GM18499 (cell line): ENCODE data around the gene MAD1L1.
"Not testable (repeated sequence)": the region's sequence is repeated elsewhere in the genome, so short reads cannot be mapped to it uniquely, and the experiment has no call there.

Experiments used
- ATAC-seq: cut with Tn5 transposase; IDR thresholded peaks from one replicate; pipeline ENCODE4 v1.9.1; 2021; ENCODE audit warnings: moderate number of reproducible peaks; ENCODE audit not compliant: insufficient read depth, unreplicated experiment

Gene MAD1L1

DNA sequence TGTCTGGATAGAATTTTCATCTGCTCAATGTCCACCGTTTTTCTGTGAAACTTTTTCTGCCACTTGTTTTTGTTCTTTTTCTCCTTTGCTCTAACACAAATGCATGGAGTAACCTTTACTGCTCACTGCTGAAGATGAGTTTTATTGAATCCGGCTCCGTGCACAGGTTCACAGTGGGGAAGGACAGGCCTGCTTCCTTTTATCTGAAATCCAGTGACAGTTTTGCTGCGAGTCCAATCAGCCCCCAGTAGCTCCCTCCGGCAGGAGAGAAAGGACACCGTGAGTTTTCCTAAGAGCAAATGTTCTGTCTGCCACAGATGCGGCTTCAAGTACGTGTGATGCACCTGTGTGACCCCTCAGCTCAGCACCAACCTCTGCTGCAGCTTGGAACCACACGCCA is 246.8 kb downstream of the MAD1L1 start:
- ATAC-seq, result no peak

DNA sequence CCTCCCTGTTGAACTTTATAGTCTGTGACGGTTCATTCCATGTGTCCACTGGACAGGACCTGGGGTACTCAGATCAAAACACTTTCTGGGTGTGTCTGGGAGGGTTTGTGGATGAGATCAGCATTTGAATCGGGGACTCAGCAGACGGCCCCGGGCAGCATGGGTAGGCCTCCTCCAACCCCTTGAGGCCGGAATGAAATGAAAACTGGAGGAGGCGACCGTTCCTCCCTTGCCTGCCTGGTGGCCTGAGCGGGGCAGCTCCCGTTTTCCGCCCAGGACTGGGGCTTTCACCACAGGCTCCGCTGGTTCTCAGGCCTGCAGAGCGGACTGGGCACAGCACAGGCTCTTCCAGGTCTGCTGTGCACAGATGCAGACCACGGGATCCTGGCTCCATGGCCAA is 247.7 kb downstream of the MAD1L1 start:
- ATAC-seq, result no peak

DNA sequence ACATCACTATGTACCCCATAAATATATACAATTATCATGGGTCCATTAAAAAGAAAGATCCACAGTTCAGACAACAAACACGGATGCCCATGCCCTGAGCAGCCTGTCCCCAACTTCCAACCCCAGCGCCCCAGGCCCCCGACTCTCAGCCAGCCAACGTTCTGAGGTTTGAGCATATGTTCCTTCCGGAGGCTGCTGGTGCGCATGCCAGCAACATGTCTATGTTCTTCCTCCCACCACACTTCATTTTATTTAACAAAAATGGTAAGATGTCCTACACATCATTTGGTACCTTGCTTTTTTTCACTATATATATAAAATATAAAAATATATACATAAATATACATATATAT is 250.9 kb downstream of the MAD1L1 start:
- ATAC-seq, result no peak

DNA sequence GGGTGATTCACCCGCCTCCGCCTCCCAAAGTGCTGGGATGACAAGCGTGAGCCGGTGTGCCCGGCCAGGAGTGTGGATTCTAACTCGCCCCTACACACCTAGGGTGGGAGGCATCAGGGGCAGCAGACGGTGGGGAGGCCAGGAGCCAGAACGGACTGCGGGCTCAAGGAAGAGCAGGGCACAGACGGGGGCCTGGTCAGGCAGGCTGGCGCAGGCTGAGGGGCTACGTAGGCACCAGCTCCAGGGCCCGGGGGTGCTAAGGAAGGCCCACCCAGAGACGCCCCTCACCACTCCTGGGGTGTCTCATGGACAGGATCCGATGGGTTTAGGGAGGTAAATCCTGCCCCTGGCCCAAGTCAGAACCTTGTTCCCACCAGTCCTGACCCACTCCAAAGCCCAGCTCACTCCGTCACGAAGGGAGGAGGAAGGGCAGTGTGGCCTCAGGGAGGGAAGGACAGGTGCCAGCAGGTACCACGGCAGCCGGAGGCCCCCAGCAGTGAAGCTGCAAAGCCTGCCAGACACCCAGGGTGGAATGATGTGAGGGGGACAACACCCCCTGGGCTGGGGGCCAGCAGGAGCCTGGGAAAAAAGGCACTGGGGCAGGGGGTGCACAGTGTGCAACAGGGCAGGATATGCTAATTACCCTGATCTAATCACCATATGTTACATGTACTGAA is 251.4 kb downstream of the MAD1L1 start:
- no peak for ATAC-seq

DNA sequence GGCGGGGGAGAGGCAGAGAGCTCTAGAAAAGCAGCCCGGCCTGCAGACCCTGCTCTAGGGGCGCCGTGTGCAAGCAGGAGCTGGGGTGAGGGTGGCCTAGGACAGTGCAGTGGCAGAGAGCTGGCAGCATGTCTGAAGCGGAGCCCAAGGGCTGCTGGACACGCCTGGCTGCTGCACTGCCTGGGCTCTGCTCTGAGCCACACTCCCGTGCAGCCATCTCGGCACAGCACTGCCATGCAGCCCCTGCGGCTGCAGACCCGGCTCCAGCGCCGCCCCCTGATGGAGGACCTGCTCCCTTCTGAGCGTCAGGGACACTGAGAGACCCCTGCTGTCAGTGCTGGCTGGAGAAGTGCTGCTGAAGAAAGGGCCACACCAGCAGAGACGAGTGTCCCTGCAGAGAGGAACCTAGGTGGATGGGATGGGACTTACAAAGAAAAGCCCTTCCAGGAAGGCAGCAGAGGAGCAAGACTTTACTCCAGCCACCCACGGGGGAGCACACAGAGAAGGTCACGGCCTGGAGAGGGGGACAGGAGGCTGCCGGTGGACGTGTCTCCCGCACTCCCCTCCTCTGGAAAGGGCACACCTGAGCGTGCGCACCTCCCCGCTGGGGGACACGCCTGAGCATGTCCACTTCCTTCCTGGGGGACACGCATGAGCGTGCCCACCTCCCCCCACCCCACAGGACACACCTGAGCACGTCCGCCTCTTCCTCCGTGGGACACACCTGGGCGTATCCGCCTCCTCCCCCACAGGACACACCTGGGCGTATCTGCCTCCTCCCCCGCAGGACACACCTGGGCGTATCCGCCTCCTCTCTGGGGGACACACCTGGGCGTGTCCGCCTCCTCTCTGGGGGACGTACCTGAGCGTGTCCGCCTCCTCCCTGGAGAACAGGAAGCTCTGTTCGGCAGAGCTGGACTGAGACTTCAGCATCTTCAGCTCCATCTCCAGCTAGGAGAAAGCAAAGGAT is 252.9 kb downstream of the MAD1L1 start:
- ATAC-seq, result no peak

DNA sequence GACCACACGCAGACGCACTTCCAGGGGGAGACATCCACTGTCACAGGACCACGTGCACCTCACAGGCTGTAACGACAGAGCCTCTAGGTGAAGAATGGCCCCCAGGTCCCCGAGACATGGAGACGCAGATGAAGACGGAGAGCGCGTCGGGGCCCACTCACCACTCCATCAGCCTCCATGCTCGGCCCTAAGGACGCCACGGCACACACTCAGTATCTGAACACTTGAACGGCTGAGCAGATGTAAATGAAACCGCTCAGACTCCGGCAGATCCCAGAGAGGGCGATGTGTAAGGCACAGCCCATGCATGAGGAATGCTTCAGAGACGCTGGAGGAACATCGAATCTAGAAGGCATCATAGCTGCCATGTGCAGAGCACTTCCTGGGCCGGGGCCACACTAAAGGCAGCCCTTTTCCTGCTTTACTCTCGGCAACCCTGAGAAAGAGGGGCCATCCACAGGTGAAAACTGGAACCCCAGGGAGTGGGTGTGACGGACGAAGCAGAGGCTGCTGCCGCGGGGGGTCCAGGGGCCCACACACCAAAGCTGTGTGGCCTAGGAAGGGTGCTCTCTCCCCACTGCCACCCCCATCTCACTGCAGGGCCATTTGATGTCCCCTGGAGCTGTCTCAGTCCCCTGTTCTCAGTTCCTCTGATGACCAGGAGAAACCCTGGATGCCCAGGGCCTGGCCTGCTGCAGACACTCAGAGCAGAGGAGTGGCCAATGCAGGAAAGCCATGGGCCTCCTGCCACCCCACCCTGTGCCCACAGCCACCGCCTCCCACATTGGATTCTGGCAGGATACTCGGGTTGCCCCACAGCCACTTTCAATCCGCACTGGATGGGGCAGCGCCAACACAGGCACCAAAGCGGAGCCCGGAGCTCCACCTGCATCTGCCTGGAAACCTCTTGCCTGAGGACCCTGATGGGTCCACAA is 253.8 kb downstream of the MAD1L1 start:
- ATAC-seq, result no peak

DNA sequence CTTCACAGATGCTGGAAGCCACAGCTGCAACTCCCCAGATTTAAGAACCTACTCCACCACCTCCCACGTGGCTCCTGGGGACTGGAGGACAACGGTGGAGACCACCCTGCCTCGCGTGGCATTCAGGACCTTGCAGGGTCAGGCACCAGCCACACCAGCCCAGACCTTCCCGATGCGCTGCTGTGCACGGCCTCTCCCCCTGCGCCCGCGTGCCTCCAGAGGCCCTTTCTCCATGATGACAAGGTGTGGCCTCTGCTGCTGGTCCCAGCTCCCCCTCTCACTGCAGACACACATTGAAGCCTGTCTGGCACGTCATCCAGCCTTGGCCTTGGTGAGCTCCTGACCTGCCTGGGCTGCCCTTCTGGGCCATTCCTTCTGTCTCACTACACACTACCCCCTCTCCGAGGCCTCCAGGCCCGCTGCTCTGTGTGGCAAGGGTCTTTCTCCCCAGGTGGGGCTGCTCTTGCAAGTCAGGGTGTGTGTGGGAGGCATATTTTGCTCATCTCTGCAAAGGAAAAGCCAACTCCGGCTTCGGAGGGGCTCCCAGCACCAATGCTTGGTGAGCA is 254.8 kb downstream of the MAD1L1 start:
- no peak for ATAC-seq

DNA sequence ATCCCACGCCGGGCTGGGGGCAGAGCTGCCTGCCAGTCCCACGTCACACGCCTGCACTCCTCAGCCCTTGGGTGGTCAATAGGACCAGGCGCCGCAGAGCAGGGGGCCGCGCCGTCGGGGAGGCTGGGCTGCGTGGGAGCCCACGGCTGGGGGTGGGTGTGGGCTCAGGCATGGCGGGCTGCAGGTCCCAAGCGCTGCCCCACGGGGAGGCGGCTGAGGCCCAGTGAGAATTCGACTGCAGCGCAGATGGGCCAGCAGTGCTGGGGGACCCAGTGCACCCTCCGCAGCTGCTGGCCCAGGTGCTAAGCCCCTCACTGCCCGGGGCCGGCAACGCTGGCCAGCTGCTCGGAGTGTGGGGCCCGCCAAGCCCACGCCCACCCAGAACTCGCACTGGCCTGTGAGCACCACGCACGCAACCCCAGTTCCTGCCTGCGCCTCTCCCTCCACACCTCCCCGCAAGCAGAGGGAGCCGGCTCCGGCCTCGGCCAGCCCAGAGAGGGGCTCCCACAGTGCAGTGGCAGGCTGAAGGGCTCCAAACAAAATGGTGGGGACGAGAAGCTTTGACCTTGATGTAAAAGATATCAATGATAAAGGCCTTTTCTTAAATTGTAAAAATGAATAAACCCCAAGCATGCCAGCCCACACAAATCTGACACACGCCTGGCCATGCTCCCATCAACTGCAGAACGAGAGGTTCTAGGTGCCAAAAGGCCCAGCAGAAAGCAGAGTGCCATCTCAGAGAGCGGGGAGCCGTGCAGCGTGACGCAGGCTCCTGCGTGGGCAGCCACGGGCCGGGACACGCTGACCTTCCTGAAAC is 255.5 kb downstream of the MAD1L1 start:
- no peak for ATAC-seq

DNA sequence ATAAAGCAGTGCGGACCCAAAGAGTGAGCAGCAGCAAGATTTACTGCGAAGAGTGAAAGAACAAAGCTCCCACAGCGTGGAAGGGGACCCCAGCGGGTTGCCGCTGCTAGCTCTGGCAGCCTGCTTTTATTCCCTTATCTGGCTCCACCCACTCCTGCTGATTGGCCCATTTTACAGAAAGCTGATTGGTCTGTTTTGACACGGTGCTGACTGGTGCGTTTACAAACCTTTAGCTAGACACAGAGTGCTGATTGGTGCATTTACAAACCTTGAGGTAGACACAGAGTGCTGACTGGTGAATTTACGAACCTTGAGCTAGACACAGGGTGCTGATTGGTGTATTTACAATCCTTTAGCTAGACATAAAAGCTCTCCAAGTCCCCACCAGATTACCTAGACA is 256.2 kb downstream of the MAD1L1 start:
- ATAC-seq, result not testable (repeated sequence)

DNA sequence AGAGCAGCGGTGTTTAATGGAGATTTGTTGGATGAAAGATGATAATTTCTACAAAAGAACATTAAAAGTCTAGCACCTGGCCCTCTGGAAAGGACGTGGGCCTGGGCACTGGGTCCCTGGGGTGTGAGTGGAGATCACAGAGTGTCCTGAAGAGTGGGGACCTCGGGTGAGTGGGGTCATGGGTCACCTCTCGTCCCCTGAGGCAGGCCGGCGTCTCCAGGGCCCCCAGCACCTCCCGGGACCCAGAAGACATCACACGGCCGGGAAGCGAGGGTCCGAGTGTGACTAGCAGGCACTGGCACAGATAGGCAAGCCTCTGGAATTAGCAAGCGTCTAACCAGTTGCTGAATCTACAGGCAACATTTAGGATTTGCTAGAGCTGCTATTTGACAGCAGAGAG is 257.2 kb downstream of the MAD1L1 start:
- no peak for ATAC-seq

DNA sequence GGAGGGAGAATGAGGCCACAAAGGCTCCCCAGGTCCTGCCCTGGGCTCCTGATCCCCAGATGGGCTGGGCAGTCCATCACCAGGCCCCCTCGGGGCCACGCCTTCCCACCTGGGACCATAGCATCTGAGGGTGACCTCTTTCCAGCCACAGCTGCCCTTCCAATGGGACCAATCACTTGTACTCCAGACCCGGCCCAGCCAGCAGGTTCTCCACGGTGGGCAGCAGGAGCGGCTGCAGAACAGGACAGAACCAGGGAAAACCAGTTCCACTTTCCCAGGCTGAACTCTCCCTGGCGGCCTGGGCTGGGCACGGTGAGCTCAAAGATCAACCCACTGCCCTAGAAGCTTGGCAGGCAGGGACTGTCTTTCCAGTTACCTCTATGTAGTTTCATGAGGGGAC is 257.6 kb downstream of the MAD1L1 start:
- no peak for ATAC-seq

DNA sequence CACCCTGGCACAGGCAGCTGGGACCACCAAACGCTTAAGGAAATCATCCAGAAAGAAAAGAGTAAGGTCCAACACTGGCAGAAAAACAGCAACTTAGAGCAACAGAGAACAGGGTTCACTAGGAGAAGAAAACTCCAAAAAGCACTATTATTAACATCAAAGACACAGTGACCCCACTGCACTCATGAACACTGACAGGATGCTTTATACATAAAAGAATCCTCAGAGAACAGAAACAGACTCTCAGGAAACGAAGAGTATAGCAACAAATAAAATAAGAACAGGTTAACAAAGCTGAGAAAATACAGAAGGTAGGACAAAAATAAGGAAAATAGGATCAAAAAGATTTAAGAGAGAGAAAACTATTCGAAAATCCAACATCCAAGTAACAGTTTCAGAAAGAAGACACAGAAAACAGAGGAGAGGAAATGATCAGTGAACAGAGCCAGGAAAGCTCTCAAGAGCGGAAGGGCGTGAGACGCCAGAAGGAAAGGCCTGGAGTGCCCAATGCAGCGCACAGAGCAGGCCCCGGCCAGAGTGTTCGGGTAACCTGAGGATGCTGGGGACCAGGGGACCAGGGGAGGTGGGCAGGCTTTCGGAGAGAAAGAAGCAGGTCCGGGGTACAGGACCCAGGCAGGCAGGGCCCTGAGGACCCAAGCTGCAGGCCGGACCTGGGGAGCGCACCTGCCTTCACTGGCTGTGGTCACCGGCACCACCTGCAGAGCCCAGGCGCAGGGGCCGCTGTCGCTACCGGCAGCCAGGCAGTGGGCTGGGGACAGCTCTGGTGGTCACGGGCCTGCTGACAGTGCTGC is 258.2 kb downstream of the MAD1L1 start:
- no peak for ATAC-seq

DNA sequence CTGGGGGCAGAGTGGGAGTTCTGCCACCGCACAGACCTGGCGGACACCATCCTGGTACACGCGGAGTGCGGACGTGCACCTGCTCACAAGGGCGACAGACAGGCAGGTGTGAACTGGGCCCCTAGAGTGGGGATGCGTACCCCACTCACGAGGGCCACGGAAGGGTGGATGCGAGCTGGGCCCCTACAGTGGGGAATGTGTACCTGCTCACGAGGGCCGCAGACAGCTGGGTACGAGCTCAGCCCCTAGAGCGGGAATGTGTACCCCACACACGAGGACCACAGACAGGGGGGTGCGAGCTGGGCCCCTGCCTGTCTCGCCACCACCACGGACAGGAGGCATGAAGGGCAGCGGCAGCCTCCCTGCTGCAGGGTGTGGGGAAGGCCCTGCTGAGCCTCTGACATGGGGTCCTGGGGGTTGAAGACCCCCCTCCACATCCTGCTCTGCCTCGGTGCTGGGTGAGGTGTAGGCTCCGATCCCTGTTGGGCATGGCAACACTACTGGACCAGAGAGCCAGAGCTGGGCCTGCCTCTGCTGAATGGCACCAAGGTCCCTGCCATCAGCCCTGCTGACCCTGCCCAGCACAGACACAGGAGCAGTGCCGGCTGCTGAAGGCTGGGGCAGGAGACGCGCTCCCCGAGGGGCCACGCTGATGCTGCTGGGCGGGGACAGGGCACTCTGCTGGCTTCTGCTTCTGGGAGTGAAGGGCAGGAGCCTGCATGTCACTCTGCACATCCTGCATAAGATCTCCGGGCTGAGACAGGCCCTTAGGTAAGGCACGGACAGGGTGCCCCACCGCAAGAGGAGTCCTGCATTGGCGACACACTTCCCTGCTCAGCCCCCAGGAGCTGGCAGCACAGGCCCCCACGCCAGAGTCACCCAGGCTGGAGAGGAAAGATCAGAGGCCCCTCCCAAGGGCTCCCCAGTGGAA is 259.2 kb downstream of the MAD1L1 start:
- ATAC-seq, result no peak

DNA sequence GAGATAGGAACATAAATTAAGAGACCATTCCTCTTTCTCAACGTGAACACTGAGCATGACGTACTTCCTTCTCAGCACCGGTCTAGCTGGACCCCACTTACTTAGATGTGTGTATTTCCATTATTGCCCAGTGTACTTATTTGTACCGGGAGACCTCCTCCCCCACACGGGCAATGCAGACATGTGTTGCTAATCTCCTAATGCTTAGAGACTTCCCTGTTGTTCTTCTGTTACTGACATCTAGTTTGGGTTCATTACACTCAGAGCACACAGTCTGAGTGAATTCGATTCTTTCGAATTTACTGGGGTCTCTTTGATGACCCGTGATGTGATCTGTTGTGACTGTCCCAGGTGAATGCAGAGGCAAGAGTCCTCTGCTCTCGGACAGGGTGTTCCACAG is 260.0 kb downstream of the MAD1L1 start:
- ATAC-seq, result no peak

DNA sequence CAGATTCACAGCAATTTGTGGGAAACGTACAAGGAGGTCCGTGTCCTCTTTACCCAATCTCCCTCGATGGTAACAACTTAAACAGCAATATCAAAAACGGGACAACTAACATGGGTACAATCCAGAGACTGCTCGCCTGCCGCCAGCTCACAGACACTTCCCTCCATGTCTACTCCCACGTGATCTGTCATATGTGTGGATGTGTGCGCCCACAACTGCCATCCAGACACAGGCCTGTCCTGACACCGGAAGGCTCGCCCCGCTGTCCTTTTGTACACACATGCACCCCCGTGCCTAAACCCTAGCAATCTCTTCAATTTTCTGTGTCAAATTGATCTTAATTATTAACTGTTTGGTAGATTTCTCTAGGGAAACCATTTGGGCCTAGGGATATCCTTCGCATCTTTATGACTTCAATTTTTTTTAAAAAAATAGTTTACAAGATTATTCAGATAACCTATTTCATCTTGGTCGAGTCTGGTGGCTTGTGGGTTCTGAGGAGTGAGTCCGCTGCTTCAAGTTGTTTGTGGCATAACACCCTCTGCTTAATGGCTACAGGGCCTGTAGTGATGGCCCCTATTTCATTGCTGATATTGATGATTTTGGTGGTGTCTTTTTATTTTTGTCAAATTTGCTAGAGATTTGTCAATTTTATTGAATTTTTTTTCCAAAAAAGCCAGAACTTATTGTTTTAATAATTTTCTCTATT is 260.6 kb downstream of the MAD1L1 start:
- ATAC-seq, result no peak

DNA sequence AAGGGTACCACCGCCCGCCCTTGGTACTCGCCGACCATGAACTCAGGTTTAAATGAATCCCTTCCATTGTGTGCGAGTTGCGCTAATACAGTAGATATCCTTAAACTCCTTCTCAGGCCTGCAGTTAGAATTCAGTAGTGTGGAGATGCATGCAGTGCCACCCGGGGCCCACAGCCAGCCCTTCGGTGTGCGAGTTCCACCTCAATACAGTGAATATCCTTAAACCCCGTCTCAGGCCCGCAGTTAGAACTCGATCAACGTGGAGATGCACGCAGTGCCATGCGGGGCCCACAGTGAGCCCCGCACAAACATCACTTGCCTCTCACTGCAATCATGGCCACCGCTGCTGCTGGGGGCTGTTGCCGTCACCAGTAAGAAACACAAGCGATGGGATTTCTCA is 261.9 kb downstream of the MAD1L1 start:
- ATAC-seq, result no peak

DNA sequence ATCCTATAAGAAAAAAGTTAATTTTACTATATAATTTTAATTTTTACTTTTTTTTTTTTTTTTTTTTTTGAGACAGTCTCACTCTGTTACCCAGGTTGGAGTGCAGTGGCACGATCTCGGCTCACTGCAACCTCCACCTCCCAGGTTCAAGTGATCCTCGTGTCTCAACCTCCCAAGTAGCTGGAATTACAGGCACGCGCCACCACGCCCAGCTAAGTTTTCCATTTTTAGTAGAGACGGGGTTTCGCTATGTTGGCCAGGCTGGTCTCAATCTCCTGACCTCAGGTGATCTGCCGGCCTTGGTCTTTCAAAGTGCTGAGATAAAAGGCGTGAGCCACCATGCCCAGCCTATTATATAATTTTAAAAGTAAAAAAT is 262.5 kb downstream of the MAD1L1 start:
- ATAC-seq, result not testable (repeated sequence)
